NCI-H2029 treated with DMSO at 0.1 percent for 48 hours (cell line): ENCODE data around the gene GAS7.

Experiments used
- DNase-seq: peaks from one replicate; lab custom pipeline; 2025; lab: John Stamatoyannopoulos, UW

GAS7 gene

DNA sequence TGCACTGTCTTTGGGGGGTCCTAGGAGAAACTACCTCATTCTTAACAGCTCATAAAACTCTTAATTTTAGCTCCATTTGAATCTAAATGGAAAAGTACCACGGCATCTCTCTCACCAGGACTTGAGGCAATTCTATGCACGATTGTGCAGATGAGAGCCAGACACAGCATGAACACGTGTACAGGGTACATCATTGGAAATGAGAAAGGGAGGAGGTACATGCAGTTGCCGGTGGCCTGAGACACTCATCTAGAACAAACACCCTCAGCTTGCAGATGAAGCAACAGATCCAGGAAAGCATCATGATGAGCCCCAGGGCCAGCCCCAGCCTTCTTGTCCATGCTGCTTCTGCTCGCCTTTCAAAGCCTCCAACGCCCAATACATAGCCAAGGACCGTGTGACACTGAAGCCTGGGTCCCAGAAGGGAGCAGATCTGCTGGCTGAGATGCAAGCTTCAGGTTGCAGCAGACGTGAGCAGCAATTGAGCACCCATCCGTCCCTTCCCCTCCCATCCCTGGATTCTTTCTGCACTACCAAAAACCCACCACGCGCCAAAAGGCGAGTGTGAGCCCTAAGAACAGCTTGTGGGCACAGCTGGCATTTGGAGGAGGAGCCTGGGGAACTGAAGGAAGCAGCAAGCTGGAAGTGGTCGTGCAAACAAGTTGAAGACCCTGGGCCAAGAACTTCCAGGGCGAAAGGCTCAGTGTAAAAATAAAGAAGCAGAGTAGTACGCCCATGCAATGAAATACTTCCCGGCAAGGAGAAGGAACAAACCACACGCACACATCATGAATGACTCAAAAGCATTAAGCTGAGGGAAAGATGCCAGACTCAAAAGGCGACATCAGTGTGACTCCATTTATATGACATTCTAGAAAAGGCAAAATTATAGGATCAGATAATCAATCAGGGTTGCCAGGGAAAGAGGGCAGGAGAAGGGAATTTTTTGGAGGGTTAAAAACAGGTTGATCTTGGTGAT lies 286.0 kb downstream of the GAS7 start:
- DNase-seq: no peak

DNA sequence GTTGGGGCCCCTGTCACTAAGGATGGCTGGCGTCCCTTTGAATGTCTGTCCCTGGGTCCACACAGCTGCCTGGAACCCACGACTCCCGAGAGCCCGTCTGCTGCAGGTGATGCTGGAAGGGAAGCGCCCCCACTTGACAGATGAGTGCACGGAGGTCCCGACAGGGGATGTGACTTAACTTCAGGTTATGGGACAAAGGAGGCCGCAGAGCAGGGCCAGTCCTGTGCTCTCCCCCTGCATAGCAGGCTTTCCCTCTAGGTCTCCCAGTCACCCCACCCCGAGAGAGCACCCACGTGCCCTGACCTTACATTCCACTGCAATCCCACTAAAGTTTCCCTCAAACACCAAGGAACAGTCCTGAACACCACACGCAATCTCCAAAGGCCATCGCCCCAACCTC lies 287.3 kb downstream of the GAS7 start:
- no peak for DNase-seq

GRCh38 chr17:9908649-9909042 lies 289.8 kb downstream of the GAS7 start:
- DNase-seq: no peak

GRCh38 chr17:9907883-9908648 lies 290.3 kb downstream of the GAS7 start:
- DNase-seq: no peak

DNA sequence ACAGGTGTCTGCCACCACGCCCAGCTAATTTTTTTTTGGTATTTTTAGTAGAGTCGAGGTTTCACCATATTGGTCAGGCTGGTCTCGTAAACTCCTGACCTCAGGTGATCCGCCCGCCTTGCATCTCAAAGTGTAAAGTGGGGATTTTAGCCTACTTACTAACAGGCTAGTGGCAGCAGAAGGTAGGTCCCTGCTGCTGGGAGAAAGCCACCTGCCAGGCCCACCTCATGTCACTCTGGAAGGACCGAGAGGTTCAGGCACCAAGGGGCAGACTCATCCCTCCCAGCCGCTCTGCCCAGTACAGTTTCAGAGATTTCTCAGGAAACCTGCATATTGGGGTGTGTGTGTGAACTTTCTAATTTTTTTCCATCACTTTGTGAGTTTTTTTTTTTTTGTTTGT lies 291.3 kb downstream of the GAS7 start:
- DNase-seq: no peak

- DNase-seq: no peak
These were observed 291.8 kb downstream of the GAS7 start for GRCh38 chr17:9906616-9907015.

DNA sequence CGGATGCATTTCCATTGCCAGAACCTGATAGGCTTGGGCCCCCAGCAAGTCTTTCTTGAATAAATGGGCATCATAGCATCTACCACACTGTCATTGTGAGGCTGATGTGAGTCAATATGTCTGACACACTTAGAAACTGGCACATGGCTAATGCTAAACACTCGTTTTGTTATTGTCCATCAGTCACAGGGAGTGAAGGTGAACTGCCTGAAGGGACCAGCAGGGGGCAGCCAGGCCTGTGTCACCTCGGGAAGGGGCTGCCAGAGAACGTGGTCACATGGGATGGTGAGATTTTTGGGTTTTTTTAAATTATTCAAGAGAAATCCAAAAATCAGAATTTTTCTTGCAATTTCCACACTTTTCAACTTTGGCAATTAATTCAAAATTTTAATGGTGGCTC lies 292.5 kb downstream of the GAS7 start:
- DNase-seq: no peak

DNA sequence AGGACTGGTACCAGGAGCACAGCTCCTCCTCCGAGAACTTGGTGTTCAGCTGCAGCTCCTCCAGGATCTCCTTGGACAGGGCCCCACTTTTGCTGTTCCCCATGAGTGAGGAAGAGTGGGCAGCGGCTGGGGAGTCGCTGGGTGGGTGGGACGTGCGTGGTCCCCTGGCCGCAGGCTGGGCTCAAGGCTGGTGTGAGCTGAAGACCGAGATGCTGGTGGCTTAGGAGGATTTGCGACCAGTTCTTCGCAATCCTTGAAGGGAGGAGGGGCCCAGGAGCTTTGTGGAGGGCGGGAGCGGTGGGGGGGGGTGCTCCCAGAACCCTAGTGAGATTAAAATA lies 293.4 kb downstream of the GAS7 start, which contains the start of gene RCVRN:
Gene RCVRN, minus strand, starts transcription at position 194 of the 338 bp plus-strand sequence. Its CDS starts 91 bp downstream, at position 103.
- DNase-seq: no peak

- DNase-seq: no peak
These were observed 293.9 kb downstream of the GAS7 start for GRCh38 chr17:9904277-9905077.

DNA sequence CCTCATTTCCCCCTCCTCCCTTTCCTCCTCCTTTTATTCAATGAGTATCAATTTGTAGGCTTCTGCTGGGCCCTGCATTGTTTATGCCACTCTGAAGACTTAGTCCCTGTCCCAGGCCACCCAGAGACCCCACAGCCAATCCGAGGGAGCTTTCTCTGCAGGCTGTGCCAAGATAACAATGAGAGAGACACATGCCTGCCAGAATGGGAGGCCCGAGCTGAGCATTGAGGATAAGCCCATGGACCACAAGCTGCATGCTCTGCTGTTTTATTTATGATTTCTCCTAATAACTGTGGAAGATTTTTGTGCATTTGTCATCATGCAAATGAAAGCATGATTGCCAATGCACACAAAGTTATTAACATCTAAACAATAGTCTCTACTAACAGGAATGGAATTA lies 296.3 kb downstream of the GAS7 start:
- no peak for DNase-seq

GRCh38 chr17:9900784-9901183 lies 297.6 kb downstream of the GAS7 start:
- no peak for DNase-seq

DNA sequence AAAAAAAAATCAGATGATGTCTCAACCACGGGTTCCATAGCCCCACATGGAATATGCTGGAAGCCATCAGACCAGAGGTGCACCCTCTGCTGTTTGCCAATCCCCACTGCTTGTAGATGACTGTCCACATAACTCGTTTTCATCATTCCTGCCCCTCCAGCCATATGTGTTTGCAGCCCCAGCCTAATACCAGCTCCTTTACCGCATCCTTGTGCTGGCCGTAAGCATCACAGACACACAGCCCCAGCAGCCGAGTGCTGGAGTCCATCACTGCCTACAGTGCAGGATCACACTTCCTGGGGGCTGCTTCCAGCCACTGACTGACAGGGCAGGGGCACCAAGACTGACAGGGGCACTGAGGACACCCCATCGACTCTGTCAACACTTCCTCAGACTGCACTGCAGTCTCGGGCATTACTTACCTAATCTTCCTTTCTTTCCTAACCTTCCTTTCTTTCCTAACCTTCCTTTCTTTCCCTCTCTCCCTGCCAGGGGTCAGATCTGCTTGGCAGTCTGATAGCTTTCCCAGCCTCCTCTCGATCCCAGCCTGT lies 298.3 kb downstream of the GAS7 start:
- DNase-seq: no peak

DNA sequence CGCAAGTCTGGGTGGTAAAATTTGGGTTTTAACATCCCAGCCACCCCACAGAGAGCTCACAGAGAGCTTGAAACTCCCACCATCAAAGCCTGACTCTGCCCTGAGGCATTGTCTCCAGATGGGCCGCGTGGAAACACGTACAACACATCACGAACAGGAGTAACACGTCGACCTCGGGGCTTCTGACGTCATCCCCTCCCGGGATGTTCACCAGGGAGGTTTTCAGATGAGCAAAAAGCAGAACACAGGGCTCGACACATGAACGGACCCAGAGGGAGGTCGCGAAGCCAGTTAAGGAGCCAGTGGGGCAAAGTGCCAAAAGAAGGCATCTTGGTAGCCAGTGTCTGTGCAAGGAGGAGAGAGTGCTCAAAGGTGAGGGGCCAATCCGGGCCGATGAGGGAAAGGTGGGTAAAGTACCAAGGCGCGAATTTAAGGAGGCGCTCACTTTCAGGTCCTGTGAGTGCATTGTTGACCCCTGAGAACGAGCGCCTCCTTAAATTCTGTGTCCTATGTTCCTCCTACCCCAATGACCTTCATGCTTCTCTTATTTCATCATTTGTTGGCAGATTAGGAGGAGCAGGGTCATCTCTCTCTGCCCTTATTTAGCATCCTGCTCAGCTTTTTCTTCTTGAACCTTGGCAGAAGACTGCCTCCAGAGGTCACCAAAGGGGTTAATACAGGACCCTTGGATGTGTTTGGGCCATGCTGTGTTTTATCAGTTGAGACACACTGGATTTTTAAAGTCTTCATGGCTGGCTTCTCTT lies 298.9 kb downstream of the GAS7 start:
- no peak for DNase-seq

DNA sequence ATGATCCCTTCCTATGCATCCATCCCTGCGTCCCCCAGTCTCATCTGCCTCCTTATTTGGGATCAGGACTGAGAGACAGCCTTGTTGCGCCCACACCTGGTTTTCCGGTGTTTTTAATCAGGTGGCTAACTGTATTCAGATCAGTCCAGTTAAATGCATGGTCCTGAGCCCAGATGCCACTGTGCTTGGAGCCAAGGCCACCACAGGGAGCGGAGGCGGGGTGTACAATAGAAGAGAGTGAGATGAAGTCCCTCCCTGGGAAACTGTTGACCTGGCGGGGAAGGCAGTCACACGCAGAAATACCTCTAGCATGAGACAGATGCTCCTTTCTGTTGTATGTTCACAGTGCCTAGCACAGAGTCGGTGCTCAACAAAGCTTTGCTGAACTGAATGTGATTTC lies 299.6 kb downstream of the GAS7 start:
- DNase-seq: no peak

GRCh38 chr17:9897372-9897968 lies 300.9 kb downstream of the GAS7 start:
- no peak for DNase-seq

GRCh38 chr17:9895923-9896322 lies 302.5 kb downstream of the GAS7 start:
- DNase-seq: no peak

DNA sequence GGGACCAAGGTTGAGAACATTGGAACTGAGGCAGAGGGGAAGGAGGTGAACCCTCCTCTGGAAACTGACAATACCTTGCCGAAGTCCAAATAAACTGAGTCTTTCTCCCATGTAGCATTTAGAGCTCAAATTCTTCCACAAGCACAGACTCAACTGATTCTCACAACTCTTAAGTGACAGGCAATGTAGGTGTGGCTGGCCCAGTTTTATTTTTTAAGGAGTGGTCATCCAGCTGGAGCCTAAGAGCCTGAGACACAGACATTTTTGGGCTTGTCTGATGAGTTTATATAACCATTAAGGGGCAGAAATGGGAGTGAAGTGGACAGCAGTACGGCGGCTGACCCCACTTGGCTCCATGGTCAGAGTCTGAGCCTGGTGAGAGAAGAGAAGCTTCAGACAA lies 304.2 kb downstream of the GAS7 start:
- no peak for DNase-seq

DNA sequence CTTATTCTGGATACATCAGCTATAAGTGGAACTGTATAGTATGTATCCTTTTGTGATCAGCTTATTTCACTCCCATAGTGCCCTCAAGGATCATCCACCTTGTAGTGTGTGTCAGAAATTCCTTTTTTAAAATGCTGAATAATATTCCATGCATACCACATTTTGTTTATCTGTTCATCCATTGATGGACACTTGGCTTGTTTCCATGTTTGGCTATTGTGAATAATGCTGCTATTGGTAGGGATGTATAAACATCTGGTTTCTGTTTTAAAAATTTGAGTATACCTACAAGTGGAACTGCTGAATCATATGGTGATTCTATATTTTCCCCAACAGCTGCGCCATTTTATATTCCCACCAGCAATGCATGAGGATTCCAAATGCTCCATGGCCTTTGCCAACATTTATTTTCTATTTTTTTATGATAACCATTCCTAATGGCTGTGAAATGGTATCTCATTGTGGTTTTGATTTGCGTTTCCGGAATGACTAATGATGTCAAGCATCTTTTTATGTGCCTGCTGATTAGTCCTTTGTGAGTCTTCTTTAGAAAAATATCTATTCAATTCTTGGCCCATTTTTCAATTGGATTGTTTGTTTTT lies 304.9 kb downstream of the GAS7 start:
- DNase-seq: no peak

GRCh38 chr17:9890124-9890523 lies 308.3 kb downstream of the GAS7 start:
- DNase-seq: no peak

GRCh38 chr17:9887508-9887907 lies 310.9 kb downstream of the GAS7 start:
- DNase-seq: no peak
